GM18861 (cell line): Measurements from ENCODE around the gene GNG7.

Source experiments
- ATAC-seq: cut with Tn5 transposase; IDR thresholded peaks from one replicate; pipeline ENCODE4 v1.9.1; 2021; ENCODE audit not compliant: unreplicated experiment

GNG7 gene

DNA sequence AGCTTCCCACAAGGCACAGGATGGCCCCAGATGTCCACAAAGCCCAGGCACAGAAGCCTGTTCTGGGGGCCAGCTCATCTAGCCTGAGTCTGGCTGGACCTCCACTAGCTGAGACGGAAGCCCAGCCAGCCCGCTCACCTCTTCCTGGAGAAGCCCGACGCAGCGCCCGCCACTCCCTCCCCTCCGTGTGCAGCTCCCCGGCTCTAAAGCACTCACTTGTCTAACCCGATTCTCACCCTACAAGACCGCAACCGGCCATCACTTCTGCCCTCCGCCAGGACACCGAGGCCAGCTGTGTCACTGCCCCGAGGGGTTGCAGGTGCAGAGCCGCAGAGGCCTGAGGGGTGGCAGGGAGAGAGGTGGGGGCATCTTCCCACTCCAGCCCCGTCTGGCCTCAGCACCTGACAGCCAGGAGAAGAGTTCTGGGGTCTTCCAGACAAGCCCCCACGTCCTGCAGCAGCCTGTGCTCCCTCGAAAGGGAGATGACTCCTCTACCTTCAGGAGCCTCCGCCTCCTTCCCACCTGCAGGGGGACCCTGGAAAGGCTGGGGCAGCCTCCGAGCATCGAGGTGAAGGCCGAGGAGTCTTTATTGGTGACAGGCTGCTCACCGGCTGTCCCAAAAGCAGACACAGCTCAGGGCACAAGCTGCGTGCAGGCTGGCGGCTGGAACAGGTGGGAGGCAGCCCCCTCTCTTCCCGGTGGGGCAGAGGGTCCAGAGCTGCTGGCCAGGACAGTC is 24.6 kb upstream of the GNG7 start:
- ATAC-seq: no peak

DNA sequence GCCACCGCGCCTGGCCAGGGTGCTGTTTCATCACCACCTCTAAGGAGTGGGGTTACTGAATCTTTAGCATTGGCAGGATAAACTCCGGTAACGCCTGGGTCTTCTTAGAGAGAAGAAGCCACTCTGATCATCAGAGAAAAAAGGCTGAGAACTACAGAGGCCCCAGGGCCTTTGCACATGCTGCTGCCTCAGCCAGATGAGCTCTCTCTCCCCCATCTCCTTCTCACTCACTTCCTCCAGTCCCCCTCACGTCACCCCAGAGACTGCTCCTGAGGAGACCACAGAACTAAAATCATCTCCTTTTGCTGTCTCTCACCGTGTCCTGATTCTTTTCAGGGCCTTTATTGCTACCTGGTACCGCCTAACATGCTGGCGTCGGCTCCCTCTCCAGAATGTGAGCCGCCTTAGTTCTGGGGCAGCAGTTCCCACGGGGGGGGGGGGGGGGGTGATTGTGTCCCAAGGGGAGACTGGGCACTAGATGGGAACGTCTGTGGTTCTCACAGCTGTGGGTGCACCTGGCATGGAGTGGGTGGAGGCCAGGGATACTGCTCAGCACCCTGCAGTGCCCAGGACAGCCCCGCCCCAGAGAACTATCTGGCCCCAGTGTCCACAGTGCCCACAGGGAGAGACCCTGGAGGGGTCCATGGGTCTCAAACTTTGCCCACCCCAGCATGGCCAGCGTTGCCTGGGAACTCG is 23.8 kb upstream of the GNG7 start:
- no peak for ATAC-seq

DNA sequence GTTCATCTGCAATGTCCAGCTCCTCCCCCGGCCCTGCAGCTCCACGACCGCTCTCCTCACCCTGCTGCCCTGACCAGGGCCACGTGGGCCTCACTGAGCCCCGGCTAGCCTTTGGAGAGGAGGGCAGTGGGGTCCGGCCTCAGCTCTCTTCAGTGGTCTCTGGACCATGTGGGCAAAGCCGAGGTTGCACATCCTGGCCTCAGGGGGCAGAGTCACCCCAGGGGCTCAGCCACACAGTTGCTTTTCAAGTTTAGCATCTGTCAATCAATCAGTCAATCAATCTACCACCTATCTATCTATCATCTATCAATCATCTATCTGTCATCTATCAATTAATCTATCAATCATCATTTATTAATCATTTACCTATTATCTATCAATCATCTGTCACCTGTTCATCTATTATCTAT is 21.7 kb upstream of the GNG7 start:
- ATAC-seq: no peak

DNA sequence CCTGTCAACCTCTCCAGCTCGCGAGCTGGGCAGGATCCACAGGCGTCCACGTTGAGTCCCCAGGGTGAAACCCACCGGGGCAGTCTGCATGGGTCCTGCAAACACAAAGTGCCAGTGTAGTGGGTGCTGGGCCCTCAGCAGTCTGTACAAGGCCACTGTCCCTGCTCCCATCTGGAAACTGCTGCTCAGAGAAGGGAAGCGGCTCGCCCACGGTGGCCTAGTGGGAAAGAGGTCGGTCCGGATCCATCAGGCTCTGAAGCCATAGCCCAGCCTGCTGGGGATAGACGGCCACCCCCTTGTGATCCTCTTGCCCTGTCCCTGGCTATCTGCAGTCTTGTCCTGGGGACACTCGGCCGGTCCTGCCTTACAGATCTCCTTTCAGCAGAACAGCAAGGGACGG is 21.3 kb upstream of the GNG7 start:
- no peak for ATAC-seq

DNA sequence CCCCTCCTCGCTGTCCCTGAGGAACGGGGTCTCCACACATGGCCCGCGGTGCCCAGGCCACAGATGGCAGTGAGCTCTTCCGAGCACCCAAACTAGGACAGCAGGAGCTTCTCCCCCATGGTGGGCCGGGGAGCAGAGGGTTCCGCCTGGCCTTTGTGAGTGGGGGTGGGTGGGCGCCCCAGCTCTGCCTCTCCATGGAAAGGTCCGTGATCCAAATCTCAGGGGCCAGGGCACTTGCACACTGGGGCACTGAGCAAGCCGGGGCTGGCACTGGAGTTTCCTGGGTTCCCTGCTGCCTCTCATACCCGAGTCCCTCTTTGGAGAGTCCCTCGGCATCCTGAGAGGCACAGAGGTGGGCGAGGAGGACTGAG is 20.8 kb upstream of the GNG7 start:
- ATAC-seq: no peak

DNA sequence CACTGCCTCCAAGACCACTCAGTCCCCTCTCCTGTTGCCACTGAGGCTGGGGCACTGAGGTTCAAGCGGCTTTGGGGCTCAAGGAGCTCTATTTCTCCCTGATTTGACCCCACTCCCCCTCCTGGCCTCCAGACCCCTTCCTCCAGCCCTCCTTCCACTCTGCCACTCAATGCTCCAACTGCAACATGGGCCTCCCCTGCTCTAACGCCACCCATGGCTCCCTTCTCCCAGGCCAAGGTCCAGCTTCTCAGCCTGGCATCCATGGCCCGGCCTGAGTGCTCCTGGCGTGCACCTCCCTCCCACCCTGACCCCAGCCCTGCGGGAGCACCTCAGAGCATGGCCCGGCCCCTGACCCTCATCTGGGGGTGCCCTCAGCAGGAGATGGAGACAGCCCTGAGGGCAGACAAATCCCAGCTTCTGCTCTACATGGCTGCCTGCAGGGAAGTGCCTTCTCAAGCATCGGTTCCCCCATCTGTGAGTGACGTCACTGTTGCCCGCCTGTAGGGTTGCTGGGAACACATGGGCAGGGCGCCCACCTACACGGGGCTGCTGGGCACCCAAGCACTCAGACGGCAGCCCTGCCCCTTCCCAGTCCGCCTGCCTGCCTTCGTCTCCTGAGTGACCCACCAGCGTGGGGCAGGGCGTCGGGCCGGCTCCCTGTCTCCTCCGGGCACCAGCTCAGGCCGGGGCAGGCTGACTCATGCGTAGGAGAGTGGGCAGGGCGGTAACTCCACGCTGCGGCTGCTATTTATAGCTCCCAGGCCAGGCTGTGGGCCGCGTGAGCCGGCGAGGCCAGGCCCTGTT is 20.2 kb upstream of the GNG7 start:
- ATAC-seq: no peak

DNA sequence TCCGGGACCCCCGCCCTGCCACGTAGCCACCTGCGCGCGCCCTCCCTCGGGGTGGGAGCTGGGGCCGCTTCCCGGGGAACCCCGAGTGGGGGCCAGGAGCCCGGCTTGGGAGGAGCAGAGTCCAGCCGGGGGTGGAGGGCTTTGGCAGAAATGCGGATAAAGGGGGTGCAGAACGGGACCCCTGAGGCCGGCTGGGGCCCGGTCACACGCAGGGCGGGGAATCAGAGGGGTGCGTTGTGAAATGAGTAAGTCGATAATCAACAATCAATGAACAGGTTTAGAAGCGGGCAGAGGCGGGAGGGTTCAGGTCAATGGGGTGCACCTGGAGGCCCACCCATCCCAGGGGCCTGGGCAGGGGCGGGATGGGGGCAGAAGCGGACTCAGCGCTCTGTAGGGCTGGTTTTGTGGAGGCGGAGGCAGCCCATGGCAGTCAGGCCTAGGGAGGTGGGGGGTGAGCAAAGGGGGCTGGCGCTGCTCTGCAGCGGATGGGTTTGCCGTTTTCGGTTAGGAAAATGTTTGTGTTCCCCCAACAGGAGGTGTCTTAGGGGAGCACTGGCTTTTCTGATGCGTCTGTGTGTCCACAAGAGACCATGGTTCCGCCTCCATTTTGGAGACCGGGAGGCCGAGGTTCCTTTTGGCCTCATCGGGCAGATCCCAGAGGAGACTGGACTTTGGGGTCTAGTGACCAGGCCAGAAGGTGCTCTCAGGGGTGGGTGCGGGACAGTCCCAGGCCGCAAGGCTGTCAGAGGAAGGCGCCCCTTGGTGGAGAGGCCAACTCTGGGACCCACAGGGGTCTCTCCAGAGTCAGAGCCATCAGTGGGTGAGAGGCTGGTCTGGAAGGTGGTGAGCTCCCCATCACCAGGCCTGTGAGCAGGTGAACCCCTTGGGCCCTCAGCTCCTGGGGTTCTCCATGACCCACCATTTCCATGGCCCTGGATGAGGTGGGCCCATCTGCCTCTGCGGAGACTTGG is 19.4 kb upstream of the GNG7 start:
- no peak for ATAC-seq

DNA sequence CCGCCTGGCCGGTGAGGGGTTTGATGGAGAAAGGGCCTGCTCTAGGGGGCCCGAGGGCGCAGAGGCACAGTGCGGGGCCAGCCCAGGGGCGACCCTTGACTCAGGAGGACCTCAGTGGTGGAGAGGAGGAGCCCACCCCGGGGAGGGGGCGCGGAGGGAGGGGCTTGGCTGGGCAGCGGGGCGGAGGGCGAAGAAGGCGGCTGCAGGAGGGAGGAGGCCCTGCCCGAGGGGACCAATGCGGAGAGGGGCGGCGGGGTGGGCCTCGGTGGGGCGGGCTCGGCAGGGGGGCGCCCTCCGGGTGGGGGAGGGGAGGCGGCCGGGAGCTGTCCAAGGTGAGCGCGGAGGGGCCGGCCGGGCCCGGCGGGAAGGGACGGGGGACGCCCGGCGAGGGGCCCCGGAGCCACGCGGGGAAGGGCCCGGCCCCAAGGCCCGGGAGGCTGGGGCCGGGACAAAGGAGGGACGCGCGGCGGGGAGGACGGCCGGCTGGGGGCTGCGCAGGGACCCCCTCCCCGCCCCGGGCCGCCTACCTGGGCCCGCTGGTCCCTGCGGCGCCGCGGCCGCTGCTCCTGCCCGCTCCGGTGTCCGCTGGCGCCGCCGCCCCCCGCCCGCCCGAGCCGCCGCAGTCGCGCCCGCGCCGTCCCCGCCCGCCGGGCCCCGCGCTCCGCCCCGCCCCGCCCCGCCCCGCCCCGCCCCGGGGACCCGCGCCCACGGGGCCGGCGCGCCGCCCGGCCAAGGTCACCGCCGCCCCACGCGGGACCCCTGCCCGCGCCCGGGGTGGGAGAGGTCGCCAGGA is 18.5 kb upstream of the GNG7 start, which contains the start of gene DIRAS1:
Gene DIRAS1 (minus strand): TSS at position 596 of the 793 bp plus-strand sequence. CDS start 3,566 bp downstream, outside the sequence.
- ATAC-seq: no peak

DNA sequence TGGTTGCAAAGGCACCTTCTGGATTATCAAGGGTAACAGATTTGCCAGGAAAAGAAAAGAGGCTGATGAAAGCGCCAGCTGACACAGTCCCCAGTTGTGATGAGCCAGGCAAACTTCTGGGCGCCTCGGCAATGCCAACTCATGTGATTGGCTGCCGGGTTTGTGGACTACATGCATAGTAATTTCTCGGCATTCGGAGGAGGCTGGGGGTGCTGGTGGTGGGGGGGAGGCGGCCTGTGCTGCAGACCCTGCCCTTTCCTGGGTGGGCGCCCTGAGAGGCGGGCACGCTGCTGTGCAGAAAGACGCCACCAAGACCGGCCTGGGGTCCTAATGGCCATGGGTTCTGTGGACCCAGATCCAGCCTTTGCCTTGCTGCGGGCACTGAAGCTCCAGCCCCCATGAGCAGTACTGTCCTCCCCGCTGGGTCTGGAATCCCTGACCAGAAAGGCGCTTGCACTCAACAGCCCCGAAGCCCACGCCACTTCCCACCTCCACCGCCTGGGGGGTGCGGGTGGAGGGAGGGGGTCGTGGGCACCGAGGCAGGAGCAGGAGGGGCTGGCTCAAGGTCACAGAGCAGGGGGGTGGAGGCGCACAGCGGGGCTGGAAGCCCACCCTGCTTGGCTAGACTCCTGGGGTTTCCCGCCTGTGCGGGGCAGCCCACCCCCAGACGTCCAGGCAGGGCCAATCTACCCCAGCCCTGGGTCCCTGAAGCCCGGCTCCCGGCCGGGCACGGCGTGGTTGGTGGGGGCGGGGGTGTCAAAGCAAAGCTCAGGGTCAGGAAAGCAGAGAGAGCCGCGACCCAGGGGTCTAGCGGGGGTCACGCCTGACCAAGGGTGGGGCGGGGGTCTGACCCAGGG is 17.7 kb upstream of the GNG7 start:
- ATAC-seq: no peak

DNA sequence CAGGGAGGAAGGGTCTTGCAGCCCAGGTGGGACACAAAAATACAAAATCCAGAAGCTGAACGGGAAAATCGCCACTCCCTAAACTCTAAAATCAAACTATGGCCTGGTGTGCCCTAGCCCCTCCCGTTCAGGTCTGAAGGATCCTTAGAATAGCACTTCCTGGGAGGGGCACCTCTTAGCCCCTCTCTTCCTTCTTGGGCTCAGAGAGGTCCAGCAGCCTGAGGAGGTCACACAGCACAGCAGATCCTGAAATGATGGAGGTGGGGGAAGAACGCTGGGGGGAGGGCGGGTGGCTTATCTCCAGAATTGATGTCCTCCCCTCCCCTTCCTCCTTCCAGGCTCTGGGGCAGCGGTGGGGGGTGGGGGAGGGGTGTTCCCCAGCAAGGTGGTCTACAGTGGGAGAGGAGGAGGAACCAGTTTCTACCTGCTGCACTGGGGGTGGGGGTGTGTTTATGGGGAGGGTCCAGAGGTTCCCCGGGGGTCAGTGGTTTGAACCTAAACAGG is 16.8 kb upstream of the GNG7 start:
- ATAC-seq: no peak

DNA sequence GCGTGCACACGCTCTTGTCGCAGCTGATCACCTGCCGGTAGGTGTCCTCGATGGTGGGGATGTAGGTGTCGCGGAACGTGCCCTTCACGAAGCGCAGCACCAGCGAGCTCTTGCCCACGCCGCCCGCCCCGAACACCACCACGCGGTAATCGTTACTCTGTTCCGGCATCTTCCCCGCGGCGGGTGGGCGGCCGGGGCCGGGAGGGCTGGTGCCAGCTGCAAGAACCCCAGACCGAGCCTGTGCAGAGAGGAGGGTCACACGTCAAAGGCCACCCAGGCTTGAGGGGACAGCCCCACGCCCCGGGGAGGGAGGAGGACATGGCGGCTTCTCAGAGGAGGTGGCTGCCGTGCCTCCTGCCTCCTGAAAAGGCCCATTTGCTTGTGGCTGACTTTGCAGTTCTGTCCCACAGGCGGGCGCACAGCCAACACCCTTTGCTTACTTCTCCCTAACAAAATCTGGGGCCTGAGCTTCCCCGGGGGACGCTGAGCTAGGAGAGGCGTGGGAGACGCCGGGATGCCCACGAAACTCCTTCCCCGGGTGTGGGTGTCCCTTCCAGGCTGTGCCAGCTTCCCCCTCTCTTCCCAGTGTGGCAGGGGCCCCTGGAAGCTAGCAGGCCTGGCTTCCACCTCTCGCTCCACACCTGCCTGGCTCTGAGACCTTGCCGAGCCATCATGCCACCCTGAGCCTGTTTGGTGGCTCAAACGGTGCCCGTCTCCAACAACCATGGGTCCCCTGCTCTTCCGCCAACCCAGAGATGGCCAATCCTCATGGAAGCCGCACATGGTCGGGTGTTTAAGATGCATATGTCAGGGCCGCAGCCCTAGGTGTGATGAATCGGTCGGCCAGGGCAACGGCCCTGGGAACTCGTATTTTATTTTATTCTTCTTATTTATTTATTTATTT is 15.4 kb upstream of the GNG7 start:
- ATAC-seq: no peak

DNA sequence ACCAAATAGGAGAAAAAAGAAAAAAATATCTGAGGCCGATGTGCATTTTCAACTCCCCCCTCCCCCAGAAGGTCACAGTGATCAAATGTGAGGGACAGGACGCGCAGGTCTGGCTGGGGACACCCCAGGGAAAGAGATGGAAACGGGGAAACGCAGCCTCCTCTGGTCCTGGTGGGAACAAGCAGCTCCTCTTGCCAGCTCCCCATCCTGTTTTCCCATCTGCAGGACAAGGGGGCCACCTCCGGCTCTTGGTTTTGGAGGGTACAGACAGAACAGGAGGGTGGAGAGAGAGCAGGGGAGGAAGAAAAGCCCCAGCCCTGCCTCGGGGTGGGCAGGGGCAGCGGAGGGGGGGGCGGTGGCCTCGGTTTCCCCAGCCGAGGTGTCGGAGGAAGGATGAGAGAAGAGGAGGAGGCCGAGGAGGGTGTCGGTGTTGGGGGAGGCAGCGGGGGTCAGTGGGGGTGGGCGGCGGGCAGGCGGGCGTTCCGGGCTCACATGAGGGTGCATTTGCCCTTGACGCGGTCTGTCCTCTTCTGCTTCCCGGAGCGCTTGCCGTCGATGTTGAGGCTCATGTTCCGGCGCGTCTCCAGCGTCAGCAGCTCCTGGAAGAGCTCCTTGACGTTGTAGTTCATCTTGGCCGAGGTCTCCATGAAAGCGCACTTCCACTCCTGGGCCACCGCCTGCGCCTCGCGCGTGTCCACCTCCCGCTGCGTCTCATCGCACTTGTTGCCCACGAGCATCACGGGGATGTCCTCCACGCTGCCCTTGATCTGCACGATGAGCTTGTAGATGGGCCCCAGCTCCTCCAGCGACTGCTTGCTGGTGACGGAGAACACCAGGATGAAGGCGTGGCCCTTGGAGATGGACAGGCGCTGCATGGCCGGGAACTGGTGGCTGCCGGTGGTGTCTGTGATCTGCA is 14.5 kb upstream of the GNG7 start:
- no peak for ATAC-seq

DNA sequence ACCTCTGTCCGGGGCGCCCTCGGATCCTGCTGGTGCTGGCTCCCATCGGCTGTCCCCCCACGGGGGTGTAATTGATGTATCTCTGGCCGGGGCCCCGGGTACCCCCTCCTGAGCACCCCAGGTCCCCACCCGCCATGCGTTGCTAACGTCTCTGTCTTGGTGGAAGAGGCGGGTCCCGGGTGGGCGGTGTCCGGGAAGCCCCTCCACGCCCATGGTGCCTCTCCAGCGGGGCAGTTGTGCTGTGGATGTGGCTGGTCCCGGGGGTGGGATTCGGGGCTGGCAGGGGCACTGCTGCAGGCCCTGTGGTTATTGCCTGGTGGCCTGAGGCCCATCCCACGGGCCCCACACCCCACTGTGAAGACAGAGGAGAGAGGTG is 13.8 kb upstream of the GNG7 start:
- no peak for ATAC-seq

DNA sequence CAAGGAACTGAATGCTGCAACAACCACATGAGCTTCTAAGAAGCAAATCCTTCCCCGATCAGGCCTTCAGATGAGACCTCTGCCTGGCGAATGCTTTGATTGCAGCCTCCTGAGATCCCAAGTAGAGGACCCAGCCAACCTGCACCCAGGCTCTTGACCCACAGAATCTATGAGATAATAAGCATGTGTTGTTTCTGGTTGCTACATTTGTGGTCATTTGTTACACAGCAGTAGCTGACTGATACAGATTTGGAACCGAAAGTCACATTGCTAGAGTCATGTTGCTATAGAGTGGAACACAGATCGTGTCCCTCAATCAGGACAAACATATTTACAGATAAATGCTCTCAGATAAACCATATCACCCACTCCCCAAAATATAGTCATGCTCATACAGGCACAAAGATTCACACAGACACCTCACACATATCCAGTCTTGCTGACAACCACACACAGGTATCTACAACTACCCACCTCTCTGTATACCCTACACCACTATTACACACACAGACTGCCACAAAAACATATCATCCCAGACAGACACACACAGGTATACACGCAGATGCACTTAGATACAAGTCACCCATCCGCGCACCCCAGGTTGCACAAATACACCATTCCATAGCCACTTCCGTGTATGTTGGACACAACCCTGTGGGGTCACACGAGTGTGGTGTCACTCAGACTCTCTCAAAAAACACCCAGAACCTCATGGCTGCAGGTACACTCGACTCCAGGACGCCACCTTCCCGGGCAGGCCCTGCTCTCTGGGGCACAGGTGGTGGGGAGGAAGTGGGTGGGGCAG is 13.2 kb upstream of the GNG7 start:
- ATAC-seq: no peak

DNA sequence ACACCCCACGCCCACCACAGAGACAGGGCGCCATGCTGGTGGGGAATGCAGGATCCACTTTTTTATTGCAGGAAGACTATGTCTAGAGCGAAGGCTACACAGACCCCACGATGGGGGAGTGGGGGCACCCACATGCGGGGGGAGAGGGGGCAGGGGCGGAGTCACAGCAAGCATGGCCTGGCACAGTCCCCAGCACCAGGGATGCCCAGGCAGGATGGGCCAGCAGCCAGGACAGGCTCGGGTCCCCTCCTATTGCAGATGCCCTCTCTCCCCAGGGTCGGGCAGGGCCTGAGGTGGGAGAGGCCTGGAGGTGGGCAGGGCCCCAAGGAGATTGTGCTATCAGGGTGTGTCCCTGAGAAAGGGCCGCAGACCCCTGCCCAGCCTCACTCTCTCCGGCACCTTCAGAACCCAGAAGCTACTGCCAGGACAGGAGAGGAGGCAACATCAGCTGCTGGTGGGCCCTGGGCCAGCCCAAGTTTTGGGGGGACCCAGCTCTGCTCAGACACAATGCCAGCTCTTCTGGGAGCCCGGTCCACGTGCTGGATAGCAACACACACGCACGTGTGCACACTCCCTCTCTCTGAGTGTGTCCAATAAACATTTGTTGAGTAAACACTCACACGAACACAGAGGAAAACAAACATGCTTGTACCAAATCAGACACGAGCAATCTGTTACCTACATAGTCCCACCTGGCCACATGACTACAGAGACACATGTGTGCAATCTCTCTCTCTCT is 12.2 kb upstream of the GNG7 start:
- no peak for ATAC-seq
